ENCODE results near the gene EPSTI1.

Gene EPSTI1

DNA sequence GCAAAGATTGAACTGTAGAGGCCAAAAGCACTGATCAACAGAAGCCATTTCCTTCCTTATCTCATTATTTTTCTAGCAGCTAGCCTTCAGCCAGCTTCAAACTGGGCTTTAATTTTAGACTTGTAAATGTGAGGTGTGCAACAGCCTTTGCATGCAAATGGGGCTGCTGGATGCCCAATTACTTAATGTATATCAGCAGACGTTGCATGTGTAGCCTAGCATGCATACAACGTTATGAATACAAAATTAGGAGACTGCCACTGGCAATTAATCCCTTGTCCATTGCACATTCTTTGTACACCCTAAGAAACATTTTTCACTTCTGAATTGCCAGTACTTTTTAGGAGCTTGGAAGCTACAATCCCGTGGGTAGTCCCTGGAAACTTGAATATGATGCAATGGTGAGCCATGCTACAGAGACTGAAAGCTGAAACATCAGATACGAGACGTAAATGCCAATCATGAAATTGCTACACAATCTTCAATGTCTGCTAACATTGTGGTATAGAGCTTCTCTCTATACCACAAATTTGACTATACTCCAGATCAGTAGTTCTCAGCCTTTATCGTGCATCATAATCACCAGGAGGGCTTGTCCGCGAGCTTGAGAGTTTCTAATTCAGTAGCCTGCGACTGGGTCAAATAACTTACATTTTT, 20.2 kb downstream of the EPSTI1 start:
- no peaks in the 10 kb centered on the region for H3K27me3 ChIP-seq (ENCODE audit: insufficient read depth, low read length)
- peaks cover 37% of the 10 kb centered on the region for H3K79me2 ChIP-seq (ENCODE audit: control insufficient read depth, insufficient read depth, low read length, unreplicated experiment)
- H3K4me3 ChIP-seq (ENCODE audit: low read depth, low read length) = no peak overlapping the region
- H3K27ac ChIP-seq (ENCODE audit: low read depth, low read length) = peak overlapping the region; percentile 58
- H3K4me1 ChIP-seq (ENCODE audit: control insufficient read depth, insufficient read depth, low read length, unreplicated experiment) = peaks cover 34% of the 10 kb centered on the region
- peaks cover 28% of the 10 kb centered on the region for H3K36me3 ChIP-seq (ENCODE audit: insufficient read depth, low read length)
- no peak overlapping the region for H2AFZ ChIP-seq (ENCODE audit: low read length, unreplicated experiment)

DNA sequence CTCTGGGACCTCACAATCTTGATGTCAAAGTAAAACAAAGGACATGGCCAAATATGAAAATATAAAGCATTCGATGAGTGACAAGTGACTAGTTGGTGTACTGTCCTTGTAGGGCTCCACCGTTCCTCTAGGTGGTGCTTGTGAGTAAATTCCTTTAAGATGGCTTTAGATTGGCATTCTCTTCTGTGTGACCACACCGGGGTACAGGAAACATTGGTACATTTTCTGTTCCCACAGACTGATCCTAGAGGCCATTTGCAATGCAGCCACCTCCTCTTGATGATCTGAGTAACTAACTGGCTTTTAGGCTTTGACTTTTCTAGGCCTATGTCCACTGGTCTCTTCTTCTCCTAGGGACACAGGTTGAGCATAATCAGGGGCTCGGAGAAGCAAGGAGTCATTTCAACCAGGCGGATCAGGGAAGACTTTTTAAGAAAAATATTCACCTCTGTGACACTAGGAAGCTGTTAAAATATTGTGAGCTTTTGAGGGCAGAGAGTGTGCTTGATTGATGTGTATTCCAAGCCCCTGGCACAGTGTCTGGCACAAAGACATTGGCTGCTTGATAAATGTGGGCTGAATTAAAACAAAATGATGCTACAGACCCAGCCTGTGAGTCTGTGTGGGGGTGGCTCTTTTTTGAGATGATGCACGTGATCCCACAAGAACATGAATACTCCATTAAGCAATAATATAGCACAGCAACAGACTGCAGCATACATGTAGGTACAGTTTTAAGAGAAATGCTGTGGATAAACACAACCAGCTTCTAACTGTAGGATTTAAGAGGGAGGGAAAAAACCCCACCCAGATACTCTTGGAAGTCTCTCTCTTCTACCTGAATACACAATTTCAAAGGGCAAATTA, 21.0 kb downstream of the EPSTI1 start:
- Histone ChIP-seq H3K4me3 (ENCODE audit: low read depth, low read length) (no peak overlapping the region), H3K36me3 (ENCODE audit: insufficient read depth, low read length) (peaks cover 23% of the 10 kb centered on the region), H3K27ac (ENCODE audit: low read depth, low read length) (peak overlapping the region; percentile 58), H2AFZ (ENCODE audit: low read length, unreplicated experiment) (no peak overlapping the region), H3K79me2 (ENCODE audit: control insufficient read depth, insufficient read depth, low read length, unreplicated experiment) (peaks cover 32% of the 10 kb centered on the region), H3K27me3 (ENCODE audit: insufficient read depth, low read length) (no peaks in the 10 kb centered on the region), H3K4me1 (ENCODE audit: control insufficient read depth, insufficient read depth, low read length, unreplicated experiment) (peaks cover 34% of the 10 kb centered on the region)

DNA sequence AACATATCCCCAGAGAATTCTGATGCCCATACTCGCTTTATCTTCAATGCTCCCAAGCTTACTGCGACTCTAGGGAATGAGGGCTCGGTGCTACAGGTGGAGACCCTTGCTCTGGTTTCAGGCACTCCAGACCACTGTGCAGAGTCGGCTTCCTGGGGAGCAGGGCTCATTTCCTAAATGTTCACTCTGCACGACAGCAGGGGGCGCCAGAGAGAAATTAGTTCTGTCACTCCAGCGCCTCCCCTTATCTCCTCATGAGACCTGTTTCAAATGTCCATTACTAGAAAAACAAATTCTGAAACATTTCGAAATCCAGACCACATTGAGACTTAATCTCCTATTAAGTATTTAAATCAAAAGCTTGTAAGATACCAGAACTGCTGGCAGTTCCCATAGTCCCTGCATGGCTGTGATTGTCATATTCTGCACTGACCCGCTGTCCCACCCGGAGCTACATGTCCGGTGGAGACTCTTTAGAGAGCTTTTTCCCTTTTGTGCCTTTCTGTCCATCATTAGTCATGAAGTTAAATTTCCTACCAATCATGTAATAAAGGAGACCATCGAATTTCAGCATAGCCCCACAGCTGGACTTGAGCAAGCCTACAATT, 22.4 kb downstream of the EPSTI1 start:
- H3K4me3 ChIP-seq (ENCODE audit: low read depth, low read length) = no peak overlapping the region
- H3K4me1 ChIP-seq (ENCODE audit: control insufficient read depth, insufficient read depth, low read length, unreplicated experiment) = peaks cover 34% of the 10 kb centered on the region
- H3K27me3 ChIP-seq (ENCODE audit: insufficient read depth, low read length) = no peaks in the 10 kb centered on the region
- H2AFZ ChIP-seq (ENCODE audit: low read length, unreplicated experiment) = no peak overlapping the region
- peak overlapping the region; percentile 1; the same call in 1 of the 2 replicates for H3K27ac ChIP-seq (ENCODE audit: low read depth, low read length)
- H3K36me3 ChIP-seq (ENCODE audit: insufficient read depth, low read length) = peaks cover 14% of the 10 kb centered on the region; the same call in 1 of the 2 replicates
- peaks cover 19% of the 10 kb centered on the region for H3K79me2 ChIP-seq (ENCODE audit: control insufficient read depth, insufficient read depth, low read length, unreplicated experiment)

DNA sequence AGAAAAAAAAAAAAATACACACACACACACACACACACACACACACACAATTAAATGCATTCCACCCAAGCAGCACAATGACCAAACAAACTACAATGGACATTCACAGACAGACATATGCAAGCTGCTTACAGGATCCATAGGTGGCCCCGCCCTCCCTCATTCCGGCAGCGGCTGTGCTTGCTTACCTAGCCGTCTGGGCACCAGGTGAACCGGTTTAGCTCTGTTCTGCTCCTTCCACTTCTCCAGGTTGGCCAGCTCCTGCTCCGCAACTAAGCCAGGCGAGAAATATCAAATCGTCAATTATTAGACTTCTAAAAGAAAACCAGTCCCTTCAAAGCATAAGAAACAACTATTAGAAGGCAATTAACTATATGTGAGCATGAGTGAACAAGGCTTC, 23.1 kb downstream of the EPSTI1 start:
- Histone ChIP-seq H3K4me3 (ENCODE audit: low read depth, low read length) (no peak overlapping the region), H3K27ac (ENCODE audit: low read depth, low read length) (no peak overlapping the region), H3K4me1 (ENCODE audit: control insufficient read depth, insufficient read depth, low read length, unreplicated experiment) (peaks cover 34% of the 10 kb centered on the region), H3K27me3 (ENCODE audit: insufficient read depth, low read length) (no peaks in the 10 kb centered on the region), H3K79me2 (ENCODE audit: control insufficient read depth, insufficient read depth, low read length, unreplicated experiment) (peaks cover 19% of the 10 kb centered on the region), H2AFZ (ENCODE audit: low read length, unreplicated experiment) (no peak overlapping the region), H3K36me3 (ENCODE audit: insufficient read depth, low read length) (peaks cover 17% of the 10 kb centered on the region; the same call in 1 of the 2 replicates)

DNA sequence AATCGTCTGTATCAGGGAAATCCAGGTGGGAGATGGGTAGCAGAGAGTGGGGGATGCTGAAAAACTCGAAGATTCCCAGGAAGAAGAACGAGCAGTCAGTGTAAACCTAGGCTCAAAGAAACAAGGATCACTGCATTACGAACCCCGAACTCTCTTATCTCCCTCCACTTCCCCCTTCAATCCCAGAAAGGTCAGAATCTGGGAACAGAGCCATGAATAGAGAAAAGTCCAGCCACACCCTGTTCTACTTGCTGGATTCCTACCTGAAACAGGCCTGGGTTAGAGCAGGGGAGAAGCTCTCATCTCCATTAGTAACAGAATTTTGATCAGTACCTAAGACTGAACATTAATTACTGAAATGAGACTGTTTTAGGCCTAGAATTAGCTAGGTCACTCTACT, 24.4 kb downstream of the EPSTI1 start:
- Histone ChIP-seq H3K4me3 (ENCODE audit: low read depth, low read length) (no peak overlapping the region), H3K4me1 (ENCODE audit: control insufficient read depth, insufficient read depth, low read length, unreplicated experiment) (peaks cover 27% of the 10 kb centered on the region), H3K27me3 (ENCODE audit: insufficient read depth, low read length) (no peaks in the 10 kb centered on the region), H2AFZ (ENCODE audit: low read length, unreplicated experiment) (no peak overlapping the region), H3K36me3 (ENCODE audit: insufficient read depth, low read length) (peaks cover 28% of the 10 kb centered on the region; the same call in 1 of the 2 replicates), H3K79me2 (ENCODE audit: control insufficient read depth, insufficient read depth, low read length, unreplicated experiment) (peaks cover 13% of the 10 kb centered on the region), H3K27ac (ENCODE audit: low read depth, low read length) (no peak overlapping the region)

DNA sequence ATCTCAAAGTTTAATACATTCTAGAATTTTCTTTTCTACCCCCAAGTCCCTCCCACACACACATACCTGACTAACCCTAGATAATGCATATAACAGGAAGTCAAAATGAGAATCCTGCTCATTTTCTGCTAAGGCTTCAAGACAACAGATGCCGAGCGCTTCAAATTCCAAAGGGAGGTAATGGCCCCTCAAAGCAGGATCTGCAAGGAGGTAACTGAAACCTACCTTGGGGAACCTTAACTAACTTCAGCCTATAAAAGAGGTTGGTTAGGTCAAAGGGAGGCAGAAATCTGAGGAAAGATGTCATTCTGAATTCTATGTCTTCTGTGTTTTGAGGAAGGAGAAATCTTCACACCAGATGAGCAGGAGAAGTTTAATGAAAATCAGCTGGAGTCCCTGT, 26.8 kb downstream of the EPSTI1 start:
- Histone ChIP-seq H3K27me3 (ENCODE audit: insufficient read depth, low read length) (no peaks in the 10 kb centered on the region), H3K79me2 (ENCODE audit: control insufficient read depth, insufficient read depth, low read length, unreplicated experiment) (peaks cover 5% of the 10 kb centered on the region), H2AFZ (ENCODE audit: low read length, unreplicated experiment) (no peak overlapping the region), H3K4me3 (ENCODE audit: low read depth, low read length) (no peak overlapping the region), H3K4me1 (ENCODE audit: control insufficient read depth, insufficient read depth, low read length, unreplicated experiment) (peaks cover 5% of the 10 kb centered on the region), H3K27ac (ENCODE audit: low read depth, low read length) (no peak overlapping the region), H3K36me3 (ENCODE audit: insufficient read depth, low read length) (peaks cover 43% of the 10 kb centered on the region)

DNA sequence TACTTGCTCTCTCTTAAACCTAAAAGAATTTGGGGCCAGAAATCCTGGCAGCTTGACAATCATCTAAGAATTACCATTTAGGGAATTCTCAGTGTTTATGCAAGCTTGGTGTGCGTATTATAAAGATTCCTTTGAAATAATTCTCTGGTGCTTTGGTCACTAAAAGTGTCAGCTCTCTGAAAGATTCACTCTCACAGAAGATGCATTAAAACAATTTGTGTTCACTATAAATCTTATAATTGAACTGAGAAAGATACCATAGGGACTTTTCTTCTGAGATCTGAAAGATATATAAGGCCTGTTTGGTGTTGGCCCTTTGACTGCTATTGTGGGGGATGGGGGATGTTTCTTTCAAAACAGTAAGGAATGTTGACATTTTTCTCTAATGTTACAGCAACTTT, 27.3 kb downstream of the EPSTI1 start:
- H3K36me3 ChIP-seq (ENCODE audit: insufficient read depth, low read length) = peaks cover 47% of the 10 kb centered on the region
- no peak overlapping the region for H3K4me3 ChIP-seq (ENCODE audit: low read depth, low read length)
- H3K27ac ChIP-seq (ENCODE audit: low read depth, low read length) = no peak overlapping the region
- no peaks in the 10 kb centered on the region for H3K27me3 ChIP-seq (ENCODE audit: insufficient read depth, low read length)
- peaks cover 3% of the 10 kb centered on the region for H3K79me2 ChIP-seq (ENCODE audit: control insufficient read depth, insufficient read depth, low read length, unreplicated experiment)
- H3K4me1 ChIP-seq (ENCODE audit: control insufficient read depth, insufficient read depth, low read length, unreplicated experiment) = peaks cover 1% of the 10 kb centered on the region
- H2AFZ ChIP-seq (ENCODE audit: low read length, unreplicated experiment) = no peak overlapping the region

DNA sequence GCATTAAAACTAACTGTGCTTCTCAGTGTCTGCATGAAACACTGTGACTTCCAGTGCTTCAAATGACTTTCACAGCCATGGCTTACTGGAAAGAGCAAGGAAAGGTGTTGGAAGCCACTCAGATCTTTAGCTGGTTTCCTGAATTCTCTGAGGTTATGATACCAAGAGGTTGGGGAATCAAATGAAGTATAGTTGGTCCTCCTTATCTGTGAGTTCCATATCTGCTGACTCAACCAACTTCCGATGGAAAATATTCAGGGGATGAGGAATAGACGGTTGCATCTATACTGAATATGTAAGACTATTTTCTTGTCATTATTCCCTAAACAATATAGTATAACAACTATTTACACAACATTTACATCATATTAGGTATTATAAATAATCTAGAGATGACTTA, 32.4 kb downstream of the EPSTI1 start:
- Histone ChIP-seq H2AFZ (ENCODE audit: low read length, unreplicated experiment) (no peak overlapping the region), H3K4me1 (ENCODE audit: control insufficient read depth, insufficient read depth, low read length, unreplicated experiment) (no peaks in the 10 kb centered on the region), H3K79me2 (ENCODE audit: control insufficient read depth, insufficient read depth, low read length, unreplicated experiment) (no peaks in the 10 kb centered on the region)

DNA sequence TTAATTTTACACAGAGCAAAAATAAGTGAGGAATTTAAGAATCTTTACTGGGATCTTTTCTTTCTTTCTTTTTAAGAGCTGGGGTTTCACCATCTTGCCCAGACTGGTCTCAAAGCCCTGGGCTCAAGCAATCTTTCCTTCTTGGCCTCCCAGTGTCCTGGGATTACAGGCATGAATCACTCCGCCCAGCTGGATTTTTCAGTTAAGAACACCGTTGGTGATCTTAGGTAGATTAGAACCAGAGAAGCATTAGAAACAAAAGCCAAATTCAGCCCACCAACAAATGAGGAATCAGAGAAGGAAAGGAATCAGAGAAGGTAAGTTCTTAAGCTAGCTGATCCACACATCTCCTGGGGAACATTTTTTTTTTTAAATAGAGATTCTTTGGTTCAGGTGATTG, 34.2 kb downstream of the EPSTI1 start:
- Histone ChIP-seq H3K4me1 (ENCODE audit: control insufficient read depth, insufficient read depth, low read length, unreplicated experiment) (no peaks in the 10 kb centered on the region), H3K4me3 (ENCODE audit: low read depth, low read length) (no peak overlapping the region), H3K27ac (ENCODE audit: low read depth, low read length) (no peak overlapping the region), H3K27me3 (ENCODE audit: insufficient read depth, low read length) (no peaks in the 10 kb centered on the region), H2AFZ (ENCODE audit: low read length, unreplicated experiment) (no peak overlapping the region), H3K36me3 (ENCODE audit: insufficient read depth, low read length) (peaks cover 68% of the 10 kb centered on the region), H3K79me2 (ENCODE audit: control insufficient read depth, insufficient read depth, low read length, unreplicated experiment) (no peaks in the 10 kb centered on the region)

More for the DNA sequence above, 32.4 kb downstream of the EPSTI1 start:
- H3K36me3 ChIP-seq (ENCODE audit: insufficient read depth, low read length) = peaks cover 63% of the 10 kb centered on the region
- no peak overlapping the region for H3K4me3 ChIP-seq (ENCODE audit: low read depth, low read length)
- no peak overlapping the region for H3K27ac ChIP-seq (ENCODE audit: low read depth, low read length)
- H3K27me3 ChIP-seq (ENCODE audit: insufficient read depth, low read length) = no peaks in the 10 kb centered on the region

DNA sequence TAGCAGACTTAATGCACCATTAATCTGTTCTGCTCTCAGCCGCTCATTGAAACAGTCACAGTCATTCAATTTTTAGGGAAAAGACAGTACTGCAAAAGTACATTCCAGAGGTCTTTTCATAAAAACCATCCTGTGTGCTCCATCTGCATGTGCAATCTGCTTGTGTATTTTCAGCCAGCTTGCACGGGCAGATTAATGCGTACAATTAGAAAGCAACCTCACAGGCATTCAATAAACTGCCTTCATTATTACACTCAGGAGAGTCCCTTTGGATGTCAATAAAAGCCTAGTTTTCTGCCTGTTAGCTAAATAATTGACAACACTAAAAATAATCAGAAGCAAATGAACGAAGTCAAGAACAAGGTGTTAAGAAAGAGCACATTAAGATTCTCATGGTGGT, 41.9 kb downstream of the EPSTI1 start:
- Histone ChIP-seq H3K36me3 (ENCODE audit: insufficient read depth, low read length) (peaks cover 52% of the 10 kb centered on the region), H3K4me3 (ENCODE audit: low read depth, low read length) (no peak overlapping the region), H3K79me2 (ENCODE audit: control insufficient read depth, insufficient read depth, low read length, unreplicated experiment) (peaks cover 3% of the 10 kb centered on the region), H3K4me1 (ENCODE audit: control insufficient read depth, insufficient read depth, low read length, unreplicated experiment) (peaks cover 8% of the 10 kb centered on the region), H3K27me3 (ENCODE audit: insufficient read depth, low read length) (no peaks in the 10 kb centered on the region), H3K27ac (ENCODE audit: low read depth, low read length) (no peak overlapping the region), H2AFZ (ENCODE audit: low read length, unreplicated experiment) (no peak overlapping the region)

Data from ACC112 (cell line).